HG03565 (cell line): ENCODE results near the gene TRAPPC6A.

Experiments used
- ATAC-seq: cut with Tn5 transposase; IDR thresholded peaks from one replicate; pipeline ENCODE4 v1.9.1; 2021; ENCODE audit warnings: mild to moderate bottlenecking, moderate library complexity; ENCODE audit not compliant: unreplicated experiment

The TRAPPC6A gene

DNA sequence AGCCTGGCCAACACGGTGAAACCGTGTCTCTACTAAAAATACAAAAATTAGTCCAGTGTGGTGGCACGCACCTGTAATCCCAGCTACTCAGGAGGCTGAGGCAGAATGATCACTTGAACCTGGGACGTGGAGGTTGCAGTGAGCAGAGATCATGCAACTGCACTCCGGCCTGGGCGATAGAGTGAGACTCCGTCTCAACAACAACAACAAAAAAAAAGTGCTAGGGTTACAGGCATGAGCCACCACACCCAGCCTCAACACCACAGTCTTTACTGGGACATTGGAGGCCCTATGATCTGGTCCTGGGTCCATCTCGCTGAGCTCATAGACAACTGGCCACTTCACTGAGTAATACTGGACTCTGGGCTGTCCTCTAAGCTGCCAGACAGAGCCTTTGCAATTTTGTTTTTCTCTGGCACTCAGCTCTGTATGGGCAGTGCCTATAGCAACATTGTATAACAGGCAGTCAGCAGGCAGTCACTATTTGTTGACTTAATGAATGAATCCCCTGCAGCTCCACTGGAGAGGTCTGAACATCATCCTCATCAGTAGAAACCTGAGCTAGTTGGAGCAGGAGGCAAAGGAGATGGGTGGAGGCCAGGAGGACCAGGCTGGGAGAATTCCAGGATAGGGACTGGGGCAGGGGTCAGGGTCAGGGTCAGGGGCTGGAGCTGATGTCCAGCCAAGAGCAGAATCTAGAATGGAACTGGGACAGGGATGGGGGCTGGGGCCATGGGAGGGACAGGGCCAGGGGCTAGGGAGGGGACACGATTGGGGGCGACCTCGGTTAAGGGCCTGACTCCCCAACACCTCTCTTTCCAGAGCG lies 8.7 kb upstream of the TRAPPC6A start:
- no peak for ATAC-seq

DNA sequence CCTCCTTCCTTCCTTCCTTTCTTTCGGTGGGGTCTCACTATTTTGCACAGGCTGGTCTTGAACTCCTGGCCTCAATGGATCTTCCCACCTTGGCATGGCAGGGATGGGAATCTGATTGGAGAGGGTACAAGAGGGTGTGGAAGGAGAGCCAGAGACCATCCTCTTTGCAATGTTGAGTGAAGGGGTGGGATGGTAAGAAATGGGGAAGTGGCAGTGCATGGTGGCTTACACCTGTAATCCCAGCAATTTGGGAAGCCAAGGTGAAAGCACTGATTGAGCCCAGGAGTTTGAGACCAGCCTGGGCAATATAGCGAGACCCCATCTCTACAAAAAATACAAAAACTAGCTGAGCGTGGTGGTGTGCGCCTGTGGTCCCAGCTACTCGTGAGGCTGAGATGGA lies 6.1 kb upstream of the TRAPPC6A start:
- no peak for ATAC-seq

DNA sequence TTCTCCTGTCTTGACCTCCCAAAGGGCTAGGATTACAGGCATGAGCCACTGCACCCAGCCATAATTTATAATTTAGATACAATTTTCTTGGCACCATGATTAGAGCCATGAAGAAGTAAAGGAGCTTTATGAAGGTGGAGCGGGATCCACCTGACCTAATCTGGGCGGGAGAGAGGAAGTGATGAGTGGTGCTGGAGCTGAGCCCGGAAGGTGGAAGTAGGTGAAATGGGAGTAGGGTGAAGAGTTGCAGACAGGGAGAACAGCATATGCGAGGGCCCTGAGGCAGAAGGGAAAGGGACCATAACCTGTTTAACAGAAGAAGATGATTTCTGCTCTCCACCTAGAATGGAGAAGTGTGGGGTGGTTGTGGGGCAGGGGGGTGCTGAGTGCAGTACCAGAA lies 4.7 kb upstream of the TRAPPC6A start:
- no peak for ATAC-seq

DNA sequence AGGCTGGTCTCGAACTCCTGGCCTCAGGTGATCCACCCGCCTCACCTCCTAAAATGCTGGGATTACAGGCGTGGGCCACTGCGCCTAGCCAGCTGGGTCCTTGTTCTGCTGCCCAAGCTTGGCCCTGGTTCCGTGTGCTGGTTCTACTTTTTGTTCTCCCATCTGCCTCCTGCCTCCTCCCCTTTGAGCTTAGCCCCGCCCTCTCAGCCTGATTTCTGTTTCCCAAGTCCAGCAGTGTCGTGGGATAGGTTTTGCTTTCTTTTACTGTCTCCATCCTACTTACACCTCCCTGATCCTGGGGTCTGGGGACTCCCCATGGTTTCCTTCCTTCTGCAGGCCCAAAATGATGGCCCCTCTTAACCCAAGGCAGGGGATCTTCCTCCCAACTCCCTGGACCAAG lies 2.9 kb upstream of the TRAPPC6A start:
- ATAC-seq: no peak

DNA sequence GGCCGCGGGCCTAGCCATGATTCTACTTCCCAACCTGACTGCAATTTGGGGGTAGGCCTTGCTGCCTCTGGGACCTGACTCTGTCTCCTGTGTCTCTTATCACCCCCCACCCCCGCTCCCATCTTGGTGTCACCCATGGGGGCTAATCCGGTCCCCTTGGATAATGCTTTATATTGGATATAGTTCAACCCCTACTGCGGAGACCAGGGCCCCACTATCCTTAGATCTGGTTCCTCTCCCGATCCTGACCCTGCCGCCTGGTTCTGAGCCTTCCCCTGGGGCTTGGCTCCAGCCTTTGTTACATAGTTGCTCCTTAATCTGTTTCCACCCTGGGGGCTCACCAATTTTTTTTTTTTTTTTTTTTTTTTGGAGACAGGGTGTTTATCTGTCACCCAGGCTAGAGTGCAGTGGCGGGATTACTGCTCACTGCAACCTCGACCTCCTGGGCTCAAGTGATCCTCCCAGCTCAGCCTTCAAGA lies 1.9 kb upstream of the TRAPPC6A start:
- no peak for ATAC-seq

DNA sequence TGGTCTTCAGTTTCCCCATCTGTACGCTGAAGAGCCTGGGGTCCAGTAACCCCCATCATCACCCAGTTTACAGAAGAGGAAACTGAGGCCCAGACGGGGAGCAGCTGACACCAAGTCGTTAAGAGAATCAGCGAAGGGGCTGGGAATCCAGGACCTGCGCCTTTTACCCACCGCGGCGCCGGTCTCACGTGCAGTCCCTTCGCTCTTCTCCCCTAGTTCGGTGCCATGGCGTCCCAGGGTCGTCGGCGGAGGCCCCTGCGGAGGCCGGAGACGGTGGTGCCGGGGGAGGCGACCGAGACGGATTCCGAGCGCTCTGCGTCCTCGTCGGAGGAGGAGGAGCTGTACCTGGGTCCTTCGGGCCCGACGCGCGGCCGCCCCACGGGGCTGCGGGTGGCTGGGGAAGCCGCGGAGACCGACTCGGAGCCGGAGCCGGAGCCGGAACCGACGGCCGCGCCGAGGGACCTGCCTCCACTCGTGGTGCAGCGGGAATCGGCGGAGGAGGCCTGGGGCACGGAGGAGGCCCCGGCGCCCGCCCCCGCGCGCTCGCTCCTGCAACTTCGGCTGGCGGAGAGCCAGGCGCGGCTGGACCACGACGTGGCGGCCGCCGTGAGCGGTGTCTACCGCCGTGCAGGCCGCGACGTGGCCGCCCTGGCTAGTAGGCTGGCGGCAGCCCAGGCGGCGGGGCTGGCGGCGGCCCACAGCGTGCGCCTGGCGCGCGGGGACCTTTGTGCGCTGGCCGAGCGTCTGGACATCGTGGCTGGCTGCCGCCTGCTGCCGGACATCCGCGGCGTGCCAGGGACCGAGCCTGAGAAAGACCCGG lies 1.2 kb upstream of the TRAPPC6A start:
- no peak for ATAC-seq

DNA sequence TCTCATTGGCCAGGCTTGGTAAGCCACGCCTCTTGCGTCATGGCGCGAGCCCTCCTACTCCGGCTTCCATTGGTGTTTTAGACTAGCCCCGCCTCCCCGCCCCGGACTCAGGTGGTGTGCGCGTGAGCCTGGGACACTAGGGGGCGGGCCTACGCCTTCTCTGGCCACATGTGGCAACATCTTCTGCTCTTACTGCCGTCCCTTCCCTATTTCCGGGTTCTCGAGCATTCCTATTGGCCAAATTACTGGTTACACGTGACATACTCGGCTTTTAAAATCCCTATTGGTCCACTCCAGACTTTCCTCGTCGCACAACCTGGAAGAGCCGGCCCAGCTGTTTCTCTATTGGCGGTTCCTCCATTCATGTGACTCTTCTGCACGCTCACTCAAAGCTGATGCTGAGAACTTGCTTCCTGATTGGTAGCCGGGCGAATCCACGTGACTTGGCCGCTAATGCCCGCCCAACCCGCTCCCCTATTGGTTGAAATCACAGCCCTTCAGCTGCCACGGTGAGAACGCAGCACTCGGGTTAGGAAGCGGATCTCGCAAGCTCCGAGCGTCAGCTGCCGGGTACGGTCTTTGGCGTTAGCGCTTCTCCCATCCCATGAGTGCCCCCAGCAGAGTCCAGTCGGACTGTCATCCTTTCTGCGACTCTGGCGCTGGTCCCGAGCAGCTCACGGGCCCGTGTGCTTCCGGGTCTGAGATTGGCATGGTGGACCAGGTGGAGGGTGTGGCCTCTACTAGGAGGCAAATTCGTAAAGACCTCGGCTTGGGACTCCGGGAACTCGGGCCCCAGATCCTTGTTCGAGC lies 430 bp upstream of the TRAPPC6A start, which contains the start of gene BLOC1S3:
Gene BLOC1S3, plus strand, starts transcription at position 523 of the 810 bp plus-strand sequence. CDS start 513 bp downstream, outside the sequence.
- peak; percentile 74 for ATAC-seq

DNA sequence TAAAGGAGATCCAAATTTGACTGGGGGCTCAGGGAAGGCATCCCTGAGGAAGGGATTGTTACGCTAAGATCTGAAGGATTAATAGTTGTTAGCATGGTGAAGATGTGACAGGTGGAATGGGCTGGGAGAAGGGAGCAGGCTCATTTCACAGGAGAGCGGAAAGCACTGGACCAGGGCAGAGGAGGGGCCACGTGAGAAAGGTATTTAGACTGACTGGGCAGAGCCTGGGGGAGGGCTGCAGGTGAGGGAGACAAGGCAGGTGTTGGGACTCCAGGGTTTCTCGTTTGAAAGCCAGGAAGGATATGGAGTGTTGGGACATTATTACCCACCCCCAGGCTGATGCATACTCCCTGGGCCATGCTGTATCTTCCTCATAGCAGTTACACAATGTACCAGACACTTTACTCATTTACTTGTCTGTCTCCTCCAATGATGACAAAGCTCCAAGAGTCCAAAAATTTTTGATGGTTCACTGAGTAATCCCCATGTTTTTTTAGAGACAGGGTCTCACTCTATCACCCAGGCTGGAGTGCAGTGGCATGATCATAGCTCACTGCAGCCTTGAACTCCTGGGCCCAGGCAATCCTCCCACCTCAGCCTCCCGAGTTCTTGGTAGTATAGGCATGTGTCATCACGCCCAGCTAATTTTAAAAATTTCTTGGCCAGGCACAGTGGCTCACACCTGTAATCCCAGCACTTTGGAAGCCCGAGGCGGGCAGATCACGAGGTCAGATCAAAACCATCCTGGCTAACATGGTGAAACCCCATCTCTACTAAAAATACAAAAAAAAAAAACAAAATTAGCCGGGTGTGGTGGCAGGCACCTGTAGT lies 2.3 kb downstream of the TRAPPC6A start:
- ATAC-seq: no peak

DNA sequence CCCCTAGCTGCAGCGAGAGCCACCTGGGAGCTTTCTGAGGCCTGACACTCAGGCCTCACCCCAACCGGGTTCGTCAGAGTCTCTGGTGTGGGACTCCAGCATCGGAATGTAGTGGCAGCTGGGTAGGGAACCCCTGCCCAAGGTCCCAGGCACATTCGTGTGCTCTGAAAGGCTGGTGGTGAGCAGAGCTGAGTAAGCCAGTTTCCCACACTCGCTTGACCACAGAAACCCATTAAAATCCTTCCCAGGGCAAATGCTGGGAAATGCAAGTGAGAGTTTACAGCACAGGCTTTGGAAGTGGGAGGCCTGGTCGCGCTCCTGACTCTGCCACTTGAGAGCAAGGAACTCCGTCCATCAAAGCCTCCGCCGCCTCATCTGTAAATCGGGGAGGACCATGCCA lies 4.2 kb downstream of the TRAPPC6A start:
- ATAC-seq: no peak

DNA sequence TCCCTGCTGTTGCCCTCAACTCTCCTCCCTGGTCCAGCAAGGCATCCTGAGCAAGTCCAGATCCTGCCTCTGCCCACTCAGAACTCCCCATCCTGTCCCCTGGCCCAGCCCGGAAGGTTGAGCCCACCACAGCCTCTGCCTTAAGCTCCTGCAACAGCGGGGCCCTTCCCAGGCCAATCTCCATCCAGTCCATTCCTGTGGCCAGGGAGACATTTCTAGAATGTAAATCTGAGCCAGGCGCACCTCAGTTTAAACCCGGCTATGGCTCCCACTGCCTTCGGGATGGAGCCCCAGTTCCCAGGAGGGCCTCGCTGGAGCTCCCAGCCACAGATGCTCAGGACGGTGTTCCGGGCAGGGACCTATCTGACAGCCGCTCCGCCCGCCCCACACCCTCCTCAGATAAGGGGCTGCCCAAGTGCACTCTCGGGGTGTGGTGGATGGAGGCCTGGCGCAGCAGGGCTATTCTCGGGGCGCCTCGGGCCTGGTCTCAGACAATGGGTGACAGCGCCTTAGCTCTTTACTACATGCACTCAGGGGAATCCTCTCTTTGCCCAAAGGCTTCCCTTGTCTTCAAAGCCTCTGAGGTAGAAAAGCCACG lies 5.3 kb downstream of the TRAPPC6A start:
- no peak for ATAC-seq

DNA sequence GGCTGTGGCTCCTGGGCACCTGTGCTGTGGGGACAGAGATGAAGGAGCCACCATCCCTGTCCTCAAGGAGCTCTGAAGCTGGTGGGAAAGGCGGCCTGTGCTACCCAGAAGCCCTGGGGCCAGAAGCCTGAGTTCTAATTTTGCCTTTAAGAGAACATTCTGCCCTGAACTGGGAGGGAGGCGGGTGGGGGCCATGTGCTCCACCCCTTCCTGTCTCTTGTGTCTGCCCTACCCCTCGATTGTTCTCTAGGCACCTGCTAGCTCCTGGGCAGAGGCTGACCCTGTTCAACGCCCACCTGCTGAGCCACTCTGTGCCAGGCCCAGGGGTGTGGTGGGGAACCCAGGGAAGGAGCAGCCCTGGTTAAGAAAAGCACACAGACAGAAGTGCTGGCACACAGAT lies 5.9 kb downstream of the TRAPPC6A start:
- ATAC-seq: no peak

DNA sequence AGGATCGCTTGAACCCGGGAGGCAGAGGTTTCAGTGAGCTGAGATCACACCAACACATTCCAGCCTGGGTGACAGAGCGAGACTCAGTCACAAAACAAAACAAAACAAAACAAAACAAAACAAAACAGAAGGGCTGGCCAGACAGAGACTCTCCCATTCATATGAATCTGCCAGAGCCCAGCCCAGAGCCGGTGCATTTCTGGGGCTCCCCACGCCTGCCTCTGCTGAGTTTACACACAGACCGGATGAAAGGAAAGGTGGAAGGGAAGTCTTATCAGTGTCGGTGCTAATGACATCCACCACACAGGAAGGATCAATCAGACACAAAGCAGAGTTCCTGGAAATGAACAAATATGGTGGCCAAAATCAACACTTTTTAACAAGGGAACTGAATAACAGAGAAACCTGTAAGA lies 6.8 kb downstream of the TRAPPC6A start:
- ATAC-seq: no peak

DNA sequence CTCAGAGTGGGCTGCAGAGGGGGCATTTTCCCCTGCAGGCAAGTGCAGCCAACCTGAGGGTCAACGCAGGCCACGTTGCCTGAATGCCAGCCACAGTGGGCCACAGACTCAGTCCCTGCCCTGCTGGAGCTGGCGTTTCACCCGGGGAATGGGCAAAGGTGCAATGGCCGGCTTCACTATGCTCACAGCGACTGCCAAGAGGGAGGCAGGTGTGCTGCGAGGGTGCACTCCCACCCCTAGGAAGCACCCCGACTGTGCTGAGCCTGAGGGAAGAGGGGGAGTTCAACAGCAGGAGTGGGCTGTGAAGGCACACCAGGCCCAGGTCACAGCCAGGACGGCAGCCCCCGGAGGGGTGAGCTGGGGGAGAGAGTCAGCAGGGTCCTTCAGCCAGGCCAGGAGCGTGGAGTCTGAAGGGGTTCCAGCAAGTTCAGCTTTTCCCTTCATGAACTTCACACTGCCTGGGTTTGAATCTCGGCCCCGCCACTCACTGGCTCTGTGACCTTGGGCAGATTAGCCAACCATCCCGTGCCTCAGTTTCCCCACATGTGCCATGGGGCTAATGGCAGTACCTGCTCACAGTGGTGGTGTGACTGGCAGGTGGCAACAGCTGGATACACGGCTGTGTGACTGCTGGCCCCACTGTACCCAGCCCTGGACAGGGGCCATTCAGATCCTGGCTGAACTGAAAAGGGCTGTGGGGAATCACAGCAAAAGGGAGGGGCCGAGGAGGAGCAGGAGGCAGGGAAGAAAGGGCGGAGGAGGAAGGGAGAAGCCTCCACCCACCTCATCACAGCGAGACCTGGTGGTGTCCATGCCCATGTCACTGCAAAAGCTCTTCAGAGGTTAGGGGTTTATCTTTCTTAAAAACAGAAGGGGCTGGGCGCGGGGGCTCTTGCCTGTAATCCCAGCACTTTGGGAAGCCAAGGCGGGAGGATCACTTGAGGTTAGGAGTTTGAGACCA lies 7.6 kb downstream of the TRAPPC6A start:
- no peak for ATAC-seq

DNA sequence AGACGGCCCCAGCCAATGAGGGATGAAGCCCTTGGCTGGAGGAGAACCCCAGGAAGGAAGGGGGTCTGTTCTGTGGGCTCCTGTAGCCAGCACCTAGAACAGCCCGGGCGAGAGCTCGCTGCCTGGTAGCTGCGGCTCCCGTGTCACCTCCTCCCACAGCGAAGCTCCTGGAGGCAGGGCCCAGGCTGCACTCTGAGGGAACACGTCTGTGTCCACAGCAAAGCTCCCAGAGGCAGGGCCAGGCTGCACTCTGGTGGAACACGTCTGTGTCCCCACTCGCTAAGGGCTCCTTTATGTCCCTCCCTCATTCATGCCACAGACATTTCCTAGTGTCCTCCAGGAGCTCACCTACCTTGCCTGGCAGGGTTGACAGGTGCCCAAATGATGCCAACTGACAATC lies 8.4 kb downstream of the TRAPPC6A start:
- no peak for ATAC-seq

DNA sequence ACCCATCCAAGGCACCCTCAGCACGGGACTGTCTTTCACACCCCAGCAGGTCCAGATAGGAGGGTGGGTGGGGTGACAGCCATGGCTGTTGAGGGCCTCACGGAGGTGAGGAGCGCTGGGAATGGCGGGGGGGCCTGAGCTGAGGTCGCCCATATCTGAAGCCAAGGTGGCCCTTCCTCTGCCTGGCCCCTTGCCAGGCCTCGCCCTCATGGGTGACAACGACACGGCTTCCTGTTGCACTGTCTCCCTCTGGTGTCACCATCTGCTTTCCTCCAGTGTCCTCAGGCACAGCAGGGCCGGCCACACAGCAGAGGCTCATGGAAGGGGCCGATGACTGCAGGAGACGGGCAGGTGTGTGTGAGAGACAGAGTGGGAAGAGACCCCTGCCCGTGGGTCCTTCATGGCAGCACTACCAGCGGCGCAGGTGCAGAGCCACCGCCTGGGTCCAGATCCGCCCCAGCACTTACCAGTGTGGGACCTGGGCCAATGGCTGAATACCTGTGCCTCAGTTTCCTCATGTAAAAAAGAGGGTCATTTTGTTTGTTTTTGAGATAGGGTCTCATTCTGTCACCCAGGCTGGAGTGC lies 9.2 kb downstream of the TRAPPC6A start:
- ATAC-seq: no peak

DNA sequence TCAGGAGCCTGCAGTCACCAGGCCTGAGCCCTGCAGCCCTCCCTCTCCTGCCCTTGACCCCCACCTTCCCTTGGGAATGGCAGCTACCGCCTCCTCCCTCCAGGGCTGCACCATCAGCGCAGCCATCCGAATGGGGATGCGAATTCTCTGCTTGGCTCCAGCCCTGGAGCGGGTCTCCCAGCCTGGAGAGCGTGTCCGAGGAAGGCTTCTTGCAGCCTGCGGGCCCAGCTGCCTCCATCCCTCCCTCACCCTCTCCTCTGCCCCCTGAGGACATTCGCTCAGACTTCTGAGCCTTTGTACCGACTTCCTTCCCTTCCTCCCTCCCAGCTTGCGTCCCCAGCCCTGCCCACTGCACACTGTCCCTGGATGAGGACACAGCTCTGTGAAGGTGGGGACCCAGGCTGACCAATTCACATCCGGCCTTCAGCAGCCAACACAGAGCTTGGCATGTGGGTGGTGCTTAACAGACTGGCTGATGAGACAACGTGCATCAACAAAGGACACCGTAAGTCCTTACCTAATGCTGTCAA lies 11.2 kb downstream of the TRAPPC6A start:
- no peak for ATAC-seq

DNA sequence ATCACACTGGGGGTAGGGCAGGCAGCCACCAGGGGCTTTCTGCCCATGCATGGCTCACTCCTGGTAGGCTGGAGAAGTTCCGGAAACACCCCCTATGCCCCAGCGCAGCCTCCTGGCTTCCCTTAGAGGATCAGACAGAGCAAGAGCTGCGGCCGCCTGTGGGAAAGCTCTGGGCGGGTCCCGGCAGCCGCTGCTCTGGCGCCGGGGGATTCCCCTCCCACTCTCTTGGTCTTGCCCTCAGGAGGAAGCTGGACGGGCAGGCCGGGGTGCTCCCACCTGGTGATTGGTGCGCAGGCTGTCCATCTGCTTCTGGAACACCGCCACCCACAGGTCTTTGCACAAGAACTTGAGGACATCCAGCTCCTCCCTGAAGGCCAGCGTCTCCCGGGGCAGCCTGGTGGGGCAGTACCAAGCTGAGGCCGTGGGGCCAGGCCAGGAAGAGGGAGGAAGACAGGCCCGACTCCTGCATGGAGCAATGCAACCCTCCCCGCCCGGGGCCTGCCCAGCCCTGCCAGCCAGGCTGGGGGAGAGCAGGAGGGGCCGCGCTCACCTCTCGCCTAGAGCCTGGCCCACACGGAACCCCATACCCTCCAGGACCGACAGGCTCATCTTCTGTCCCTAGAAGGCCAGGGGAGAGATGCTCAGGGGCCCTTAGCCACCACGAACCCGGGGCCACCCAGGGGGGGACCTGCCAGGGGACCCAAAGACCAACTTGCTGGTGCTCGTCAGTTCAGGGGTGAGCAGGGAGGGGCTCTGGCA lies 13.3 kb downstream of the TRAPPC6A start:
- peak; percentile 71 for ATAC-seq
